Hepatocyte (in vitro differentiated cells): Measurements from ENCODE around the gene FAM53B.

ENCODE experiments used
- EZH2 ChIP-seq: fragments of 200-600 bp; sonication (generic); IDR thresholded peaks from 2 replicates; pipeline ENCODE4 v1.6.1; 2016; ENCODE audit warnings: antibody characterized with exemption, mild to moderate bottlenecking, borderline replicate concordance
- TF ChIP-seq, protein P1 (sequence below): fragments of 200-600 bp; sonication (generic); IDR thresholded peaks from 2 replicates; pipeline ENCODE4 v1.5.1; 2016; ENCODE audit warnings: antibody characterized with exemption, mild to moderate bottlenecking; ENCODE audit not compliant: poor library complexity

DNA sequence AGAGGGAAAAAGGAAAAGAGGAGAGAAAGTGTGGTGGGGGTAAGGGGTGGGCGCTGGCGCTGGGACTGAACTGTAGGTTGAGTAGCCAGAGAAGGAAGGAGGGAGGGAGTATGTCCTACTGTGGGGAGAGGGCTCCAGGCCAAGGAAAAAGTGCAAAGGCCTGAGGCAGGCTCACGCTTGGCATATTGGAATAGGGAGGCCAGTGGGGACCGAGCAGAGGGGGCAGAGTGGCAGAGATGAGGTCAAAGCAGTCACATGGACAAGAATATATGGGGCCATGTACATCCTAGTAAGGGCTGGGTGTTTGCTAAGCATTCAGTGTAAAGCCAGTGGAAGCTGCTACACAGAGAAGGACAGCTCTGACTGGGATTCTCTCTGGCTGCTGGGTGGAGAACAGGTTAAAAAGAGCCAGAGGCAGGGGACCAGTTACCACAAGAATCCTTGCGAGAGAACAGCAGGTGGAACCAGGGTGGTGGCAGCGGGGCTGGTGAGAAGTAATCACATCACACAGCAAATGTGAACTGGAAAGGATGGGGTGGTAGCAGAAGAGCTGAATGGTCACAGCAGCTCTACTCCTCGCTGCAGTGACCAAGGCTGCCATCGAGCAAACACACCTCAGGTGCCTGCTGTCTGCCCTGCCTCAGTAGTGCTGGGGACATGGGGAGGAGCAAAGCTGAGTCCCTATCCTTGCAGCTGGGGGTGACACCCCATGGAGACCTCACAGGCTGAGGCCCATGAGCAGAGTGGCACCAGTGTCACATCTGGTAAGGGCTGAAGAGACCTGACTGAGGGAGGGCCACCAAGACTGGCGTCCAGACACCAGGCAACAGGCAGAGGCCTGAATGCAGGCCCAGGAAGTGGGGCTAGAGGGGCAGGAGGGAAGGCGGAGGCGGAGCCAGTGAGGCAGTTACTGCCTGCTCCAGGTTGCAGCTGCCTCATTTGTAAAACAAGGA is 39.5 kb downstream of the FAM53B start:
- TF ChIP-seq EZH2: no peak
- TF ChIP-seq, protein P1, sequence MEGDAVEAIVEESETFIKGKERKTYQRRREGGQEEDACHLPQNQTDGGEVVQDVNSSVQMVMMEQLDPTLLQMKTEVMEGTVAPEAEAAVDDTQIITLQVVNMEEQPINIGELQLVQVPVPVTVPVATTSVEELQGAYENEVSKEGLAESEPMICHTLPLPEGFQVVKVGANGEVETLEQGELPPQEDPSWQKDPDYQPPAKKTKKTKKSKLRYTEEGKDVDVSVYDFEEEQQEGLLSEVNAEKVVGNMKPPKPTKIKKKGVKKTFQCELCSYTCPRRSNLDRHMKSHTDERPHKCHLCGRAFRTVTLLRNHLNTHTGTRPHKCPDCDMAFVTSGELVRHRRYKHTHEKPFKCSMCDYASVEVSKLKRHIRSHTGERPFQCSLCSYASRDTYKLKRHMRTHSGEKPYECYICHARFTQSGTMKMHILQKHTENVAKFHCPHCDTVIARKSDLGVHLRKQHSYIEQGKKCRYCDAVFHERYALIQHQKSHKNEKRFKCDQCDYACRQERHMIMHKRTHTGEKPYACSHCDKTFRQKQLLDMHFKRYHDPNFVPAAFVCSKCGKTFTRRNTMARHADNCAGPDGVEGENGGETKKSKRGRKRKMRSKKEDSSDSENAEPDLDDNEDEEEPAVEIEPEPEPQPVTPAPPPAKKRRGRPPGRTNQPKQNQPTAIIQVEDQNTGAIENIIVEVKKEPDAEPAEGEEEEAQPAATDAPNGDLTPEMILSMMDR: no peak
